Activated CD4-positive, alpha-beta T cell treated with anti-CD3 and anti-CD28 coated beads for 48 hours (primary cell): ENCODE results near the gene SLITRK6.
"Not testable (repeated sequence)": the region's sequence is repeated elsewhere in the genome, so short reads cannot be mapped to it uniquely, and the experiment has no call there.

Experiments used
- DNase-seq: peaks from one replicate; pipeline ENCODE4 v3.0.0-alpha.2; 2020

SLITRK6 gene, protein sequence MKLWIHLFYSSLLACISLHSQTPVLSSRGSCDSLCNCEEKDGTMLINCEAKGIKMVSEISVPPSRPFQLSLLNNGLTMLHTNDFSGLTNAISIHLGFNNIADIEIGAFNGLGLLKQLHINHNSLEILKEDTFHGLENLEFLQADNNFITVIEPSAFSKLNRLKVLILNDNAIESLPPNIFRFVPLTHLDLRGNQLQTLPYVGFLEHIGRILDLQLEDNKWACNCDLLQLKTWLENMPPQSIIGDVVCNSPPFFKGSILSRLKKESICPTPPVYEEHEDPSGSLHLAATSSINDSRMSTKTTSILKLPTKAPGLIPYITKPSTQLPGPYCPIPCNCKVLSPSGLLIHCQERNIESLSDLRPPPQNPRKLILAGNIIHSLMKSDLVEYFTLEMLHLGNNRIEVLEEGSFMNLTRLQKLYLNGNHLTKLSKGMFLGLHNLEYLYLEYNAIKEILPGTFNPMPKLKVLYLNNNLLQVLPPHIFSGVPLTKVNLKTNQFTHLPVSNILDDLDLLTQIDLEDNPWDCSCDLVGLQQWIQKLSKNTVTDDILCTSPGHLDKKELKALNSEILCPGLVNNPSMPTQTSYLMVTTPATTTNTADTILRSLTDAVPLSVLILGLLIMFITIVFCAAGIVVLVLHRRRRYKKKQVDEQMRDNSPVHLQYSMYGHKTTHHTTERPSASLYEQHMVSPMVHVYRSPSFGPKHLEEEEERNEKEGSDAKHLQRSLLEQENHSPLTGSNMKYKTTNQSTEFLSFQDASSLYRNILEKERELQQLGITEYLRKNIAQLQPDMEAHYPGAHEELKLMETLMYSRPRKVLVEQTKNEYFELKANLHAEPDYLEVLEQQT

DNA sequence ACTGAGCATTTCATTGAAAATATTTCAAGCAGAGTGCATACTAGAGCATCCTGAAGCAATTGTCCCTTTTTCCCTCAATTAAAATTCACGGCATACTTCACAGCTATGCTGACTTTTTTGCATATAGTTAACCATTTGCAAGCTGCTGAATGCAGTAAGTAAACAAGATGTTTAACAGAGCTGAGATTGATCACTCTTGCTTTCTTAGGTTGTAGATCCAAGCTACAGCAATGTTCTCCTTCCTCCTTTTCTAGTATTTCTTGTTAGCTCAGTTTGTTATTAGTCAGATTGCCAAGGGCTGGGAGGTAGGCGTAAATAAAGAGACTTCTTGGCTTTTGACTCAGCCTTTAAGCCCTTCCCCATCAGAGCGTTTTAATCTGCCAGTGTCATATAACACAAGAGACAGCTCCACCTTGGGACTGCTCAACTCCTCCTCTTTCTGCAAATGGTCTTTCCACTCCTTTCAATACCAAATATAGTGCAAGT, at the start of gene SLITRK6:
Gene SLITRK6 (minus strand): TSS at position 323 of the 486 bp plus-strand sequence. CDS start 2,911 bp downstream, outside the sequence.
- DNase-seq, result no peak

DNA sequence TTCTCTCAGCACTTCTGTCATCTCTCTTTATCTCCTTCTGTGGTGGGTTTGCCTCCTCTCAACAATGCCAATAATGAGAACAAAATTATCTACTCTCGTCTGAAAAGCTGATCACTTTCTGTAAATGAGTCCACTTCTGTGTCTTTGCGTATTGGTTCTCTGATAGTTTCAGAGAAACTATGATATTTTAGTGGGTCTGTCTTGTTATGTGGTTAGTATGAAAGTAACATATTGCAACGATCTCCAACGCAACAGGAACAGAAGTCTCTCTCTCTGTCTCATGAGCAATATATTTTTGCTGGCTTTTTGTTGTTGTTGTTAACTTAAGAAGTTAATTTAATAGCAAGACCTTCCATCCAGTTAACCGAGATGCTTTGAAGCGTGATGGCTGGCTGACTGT, 47.8 kb upstream of the SLITRK6 start:
- no peak for DNase-seq

DNA sequence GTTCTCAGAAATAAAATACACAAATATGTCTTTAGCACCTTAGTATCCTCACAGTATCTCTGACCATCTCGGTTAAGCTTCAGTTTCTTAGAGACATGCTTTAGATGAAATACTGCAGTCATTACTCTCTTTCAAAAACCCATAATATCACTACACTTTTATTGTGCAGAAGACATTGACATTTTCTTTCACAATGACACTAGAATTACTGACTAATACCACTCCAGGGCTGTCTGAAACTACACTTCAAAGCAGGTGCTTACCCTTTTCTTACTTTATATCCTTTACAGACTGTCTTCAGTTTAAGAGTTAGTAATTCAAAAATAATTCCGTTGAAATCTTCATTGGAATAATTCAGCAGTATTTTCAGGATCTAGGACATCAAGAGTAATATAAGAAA, 42.2 kb upstream of the SLITRK6 start:
- no peak for DNase-seq

DNA sequence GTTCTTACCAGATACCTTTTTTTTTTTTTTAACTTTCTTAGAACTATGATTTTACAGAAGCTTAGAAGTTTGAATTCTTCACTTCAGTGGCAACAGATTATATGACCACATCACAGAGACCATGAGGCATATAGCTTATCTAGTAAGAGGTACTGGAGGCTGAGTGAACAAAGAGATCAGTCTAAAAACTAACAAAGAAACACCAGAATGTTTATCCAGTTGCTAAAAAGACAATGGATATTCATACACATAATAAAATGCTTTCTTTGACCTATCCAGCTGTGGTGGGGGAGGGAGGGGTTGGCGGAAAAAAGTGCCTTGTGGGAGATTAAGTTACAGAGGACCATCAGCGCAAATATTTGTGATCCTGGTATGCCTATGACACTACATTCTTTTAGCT, 34.7 kb upstream of the SLITRK6 start:
- no peak for DNase-seq

DNA sequence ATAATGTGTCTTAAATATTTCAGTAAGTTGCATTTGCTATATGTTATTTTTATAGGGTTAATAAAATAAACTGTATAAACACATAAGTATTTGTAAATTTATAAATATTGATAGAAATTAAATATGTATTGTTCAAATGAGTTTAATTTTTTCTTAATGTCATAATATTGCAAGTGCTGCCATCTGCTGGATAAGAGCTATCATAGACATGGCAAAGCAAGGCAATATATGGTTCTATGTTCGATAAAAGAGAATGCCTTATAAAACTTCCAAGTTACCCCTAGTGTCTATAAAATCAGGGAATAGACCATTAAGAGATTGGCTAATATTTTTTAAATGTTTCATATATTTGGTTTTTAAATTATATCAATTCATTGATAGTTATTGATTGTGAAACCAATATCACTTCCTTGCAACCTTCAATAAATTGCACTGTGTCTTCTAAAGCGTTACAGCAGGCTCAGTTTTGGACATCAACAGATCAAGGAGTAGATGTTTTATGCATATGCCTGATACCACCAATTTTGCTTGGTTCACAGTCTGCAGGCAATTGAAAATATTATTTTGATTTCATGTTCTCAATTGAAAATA, 29.0 kb upstream of the SLITRK6 start:
- DNase-seq, result no peak

DNA sequence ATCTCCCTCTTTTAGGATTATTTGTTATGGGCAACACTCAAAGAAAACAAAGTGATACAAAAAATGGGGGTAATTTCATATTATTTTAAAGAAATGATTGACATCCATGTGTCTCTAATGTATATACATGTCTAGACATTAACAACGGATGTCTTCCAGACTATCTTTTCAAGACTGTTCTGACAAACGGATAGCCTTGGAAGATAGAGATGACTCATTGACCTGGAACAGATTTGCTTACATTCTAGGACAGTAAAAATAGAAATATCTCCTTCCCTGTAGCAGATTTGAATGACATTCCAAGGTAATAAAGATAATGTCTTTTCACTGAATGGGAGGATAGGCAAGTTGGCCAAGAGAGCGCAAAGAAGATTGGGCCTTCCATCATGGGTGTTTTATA, 26.2 kb upstream of the SLITRK6 start:
- no peak for DNase-seq

DNA sequence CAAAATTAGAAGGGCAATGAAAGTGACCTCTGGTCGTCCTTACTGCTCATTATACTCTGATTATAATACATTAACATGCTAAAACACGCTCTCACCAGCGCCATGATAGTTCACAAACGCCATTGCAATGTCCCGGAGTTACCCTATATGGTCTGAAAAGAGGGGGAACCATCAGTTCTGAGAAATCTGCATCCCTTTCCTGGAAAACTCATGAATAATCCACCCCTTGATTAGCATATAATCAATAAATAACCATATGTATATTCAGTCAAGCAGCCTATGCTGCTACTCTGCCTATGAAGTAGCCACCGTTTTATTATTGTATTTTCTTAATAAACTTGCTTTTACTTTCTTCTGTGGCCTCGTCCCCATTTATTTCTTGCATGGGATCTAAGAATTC, 24.6 kb upstream of the SLITRK6 start:
- no peak for DNase-seq

DNA sequence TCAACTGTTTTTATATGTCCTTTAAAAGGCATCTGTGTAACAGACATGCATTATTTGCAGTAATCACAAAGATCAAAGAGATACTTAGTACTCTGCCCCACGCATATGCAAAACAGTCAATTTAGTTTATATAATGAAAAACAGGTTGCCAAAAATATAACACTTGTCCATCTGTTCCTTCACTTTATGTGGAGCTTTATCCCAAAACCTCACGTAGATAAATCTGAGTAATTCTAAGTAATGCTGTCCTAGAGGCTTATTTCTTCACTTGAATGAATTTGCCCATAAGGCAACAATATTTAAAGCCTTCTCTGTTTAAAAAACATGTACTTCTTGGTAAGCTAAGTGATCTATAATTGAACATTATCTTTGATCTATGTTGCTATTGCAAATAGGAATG, 20.3 kb upstream of the SLITRK6 start:
- DNase-seq, result no peak

DNA sequence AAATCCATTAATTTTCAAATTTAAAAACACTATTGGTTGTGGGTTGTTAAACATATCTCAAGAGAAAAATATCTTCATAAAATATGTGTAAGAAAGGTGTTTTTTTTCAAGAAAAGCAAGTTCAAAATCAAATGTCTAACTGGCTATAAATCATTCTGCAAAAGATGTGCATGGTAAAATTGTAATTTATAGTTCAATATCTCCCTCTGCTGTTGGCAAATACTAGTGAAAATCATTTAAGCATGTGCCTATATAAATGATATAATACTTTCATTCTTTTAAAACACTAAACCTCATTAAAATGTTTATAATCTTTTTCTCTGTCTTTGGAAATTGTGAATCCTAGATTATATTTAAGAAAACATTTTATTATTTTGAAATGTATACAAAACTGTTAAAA, 17.2 kb upstream of the SLITRK6 start:
- DNase-seq, result no peak

DNA sequence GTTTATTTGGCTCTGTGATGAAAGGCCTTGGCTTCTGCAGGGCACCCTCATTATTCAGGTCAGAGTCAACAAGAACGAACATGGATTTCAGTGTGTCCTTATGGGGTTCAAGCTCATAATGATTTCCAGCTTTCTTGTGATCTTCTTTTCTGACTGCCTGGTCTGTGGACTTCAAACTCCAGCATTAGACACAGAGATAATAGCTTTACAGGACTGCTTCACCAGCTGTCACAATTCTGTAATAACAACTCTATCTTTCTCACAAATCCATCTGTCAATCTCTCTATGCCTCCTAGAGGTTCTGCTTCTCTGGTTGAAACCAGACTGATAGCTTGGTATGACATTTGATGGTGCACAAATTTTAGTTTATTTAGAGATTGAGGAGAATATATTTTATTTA, 13.1 kb upstream of the SLITRK6 start:
- DNase-seq, result no peak

DNA sequence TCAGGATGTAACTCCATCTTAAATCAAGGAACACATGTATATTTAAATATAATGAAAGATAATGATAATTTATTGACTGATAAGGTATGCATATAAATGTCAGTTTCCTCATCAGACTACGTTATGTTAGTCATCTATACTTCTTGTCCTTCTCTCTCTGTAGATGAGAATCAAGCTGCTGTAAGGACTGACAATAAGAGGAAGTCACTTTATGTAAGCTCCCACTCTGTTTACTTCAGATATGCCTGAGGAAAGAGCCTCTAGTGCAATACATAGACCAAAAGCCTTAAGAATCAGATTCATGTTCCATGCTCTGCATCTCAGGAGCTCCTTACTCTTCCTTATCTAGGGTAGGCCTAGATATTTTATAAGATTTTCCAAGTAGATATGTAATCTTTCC, 9.6 kb upstream of the SLITRK6 start:
- DNase-seq, result no peak

DNA sequence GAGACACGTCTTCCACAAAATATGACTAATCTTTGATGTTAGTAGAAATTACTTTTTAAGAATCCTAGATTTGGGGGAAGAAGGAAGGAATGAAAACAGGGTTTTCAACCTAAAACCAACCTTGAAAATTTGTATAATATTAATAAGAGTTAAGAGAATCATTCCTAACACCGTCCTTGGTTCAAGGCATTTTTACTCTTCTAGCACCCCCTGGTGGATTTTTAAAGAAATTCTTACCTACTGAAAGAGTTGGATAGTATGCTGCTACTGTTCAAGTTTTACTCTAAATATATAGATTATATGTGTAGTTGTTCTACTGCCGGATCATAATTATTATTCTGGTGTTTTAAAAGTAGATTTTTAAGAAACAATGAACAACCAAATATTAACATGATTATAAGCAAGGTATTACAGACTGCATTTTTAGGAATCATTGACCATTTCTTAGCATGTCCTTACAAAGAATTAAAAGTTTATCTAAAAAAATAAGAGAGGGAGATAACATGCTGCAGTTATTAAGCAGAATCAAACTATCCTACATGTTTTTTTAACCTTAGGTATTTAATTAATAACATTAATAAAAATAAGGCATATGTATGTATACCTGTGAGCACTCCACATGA, 7.4 kb upstream of the SLITRK6 start:
- no peak for DNase-seq

DNA sequence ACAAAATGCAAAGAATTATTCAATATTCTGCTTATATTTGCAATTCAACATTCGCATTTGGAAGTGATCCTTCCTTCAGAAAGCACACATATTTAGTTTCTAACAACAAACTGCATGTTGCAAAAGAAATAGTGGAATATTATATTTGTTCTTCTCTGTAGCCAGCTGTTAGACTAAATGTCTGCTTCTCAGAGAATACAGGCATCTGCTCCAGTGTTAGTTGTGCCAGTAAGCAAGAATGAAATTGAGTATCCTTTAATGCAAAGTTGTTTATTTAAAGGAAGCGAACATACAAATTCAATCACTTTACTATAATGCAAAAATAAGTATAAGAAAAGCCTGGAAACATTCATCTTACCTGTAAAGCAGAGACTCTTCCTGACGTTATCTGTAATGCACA, 663 bp downstream of the SLITRK6 start:
- no peak for DNase-seq

DNA sequence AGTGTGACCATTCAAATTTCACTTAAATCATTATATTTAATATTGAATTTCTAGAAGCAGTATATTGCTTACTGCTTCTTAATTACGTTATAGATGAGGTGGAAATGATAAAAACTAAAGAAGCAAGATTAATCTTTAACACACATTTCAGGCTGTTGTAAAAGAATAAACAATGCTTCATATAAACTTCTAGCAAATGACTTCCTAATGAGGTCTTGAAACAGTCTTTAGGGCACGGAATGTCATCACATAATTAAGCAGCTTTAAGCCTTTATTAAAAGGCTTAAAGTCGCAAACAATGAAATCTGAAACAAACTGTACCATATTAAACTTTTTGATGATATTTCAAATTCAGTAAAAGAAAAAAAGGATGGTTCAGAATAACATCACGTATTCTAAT, 1.9 kb downstream of the SLITRK6 start:
- no peak for DNase-seq

DNA sequence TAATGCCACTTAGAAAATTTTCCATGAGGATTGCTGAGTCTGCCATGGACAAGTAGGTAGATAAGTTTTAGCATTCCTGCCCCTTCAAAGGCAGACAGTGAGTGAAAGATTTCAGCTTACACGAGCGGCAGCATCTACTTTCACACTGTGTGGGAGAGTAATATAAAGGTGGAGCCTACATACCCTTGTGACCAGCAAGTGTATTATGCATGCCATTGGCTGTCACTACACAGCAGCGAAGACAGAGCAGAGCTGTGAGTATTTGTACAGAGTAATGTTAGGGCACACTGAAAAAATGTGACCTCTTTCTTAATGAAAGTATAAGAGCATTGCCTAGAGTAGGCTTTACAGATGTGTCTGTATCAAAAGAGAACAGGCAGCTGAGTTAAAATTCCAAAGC, 14.0 kb downstream of the SLITRK6 start:
- no peak for DNase-seq

DNA sequence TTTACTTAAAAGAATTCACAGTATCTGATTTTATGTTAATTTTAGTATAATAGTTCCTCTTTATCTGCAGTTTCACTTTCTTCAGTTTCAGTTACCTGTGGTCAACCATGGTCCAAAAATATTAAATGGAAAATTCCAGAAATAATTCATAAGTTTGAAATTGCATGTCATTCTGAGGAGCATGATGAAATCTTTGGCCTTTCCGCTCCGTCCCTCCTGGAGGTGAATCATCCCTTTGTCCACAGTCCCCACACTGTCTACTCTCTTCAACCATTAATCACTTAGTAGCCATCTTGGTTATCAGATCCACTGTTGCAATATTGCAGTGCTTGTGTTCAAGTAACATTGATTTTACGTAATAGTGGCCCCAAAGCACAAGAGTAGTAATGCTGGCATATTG, 26.9 kb downstream of the SLITRK6 start:
- DNase-seq, result no peak

DNA sequence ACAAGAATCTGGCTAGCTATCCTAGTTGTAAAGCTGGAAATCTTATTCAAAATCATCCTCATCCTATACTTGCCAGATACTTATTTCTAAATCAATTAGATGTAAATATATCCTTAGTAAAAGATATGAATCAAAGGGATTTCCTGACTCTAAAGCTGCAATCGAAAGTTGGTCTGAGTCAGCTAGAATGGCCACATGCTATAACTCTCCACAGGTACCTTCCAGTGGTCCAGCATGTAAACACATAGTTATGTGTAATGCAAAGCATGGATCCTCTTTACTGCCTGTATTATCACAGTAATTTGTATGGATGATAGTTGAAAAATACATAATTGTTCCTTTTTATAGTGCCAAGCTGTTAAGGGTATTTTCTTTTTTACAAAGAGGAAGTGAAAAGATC, 27.4 kb downstream of the SLITRK6 start:
- DNase-seq, result no peak

DNA sequence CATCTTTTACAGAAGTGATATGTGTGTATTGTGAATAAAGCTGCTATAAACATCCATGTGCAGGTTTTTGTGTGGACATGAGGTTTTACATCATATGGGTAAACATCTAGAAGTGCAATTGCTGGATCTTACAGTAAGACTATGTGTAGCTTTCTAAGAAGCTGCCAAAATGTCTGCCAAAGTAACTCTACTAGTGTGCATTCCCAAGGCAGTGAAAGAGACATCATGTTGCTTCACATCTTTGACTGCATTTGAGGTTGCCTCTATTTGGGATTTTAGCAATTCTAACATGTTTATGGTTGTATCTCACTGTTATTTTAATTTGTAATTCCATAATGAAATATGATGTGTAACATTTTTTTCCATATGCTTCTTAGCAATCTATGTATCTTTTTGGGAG, 30.3 kb downstream of the SLITRK6 start:
- no peak for DNase-seq

DNA sequence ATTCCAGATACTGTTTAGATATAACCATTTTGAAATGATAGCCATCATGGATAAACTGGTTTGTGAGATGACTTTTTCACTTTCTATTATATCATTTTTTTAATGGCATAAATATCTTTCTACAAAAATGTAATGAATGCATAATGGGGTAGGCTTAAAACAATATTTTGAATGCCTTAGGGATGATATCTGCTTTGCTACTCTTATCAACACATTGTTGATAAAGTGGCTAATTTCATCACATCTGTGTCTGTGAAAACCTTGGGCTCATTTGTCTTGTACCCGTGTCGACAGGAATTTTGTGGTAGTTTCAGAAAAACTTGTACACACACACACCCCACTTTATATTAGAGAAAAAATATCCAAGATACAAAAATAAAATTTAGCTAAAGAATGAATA, 44.1 kb downstream of the SLITRK6 start:
- DNase-seq, result no peak

DNA sequence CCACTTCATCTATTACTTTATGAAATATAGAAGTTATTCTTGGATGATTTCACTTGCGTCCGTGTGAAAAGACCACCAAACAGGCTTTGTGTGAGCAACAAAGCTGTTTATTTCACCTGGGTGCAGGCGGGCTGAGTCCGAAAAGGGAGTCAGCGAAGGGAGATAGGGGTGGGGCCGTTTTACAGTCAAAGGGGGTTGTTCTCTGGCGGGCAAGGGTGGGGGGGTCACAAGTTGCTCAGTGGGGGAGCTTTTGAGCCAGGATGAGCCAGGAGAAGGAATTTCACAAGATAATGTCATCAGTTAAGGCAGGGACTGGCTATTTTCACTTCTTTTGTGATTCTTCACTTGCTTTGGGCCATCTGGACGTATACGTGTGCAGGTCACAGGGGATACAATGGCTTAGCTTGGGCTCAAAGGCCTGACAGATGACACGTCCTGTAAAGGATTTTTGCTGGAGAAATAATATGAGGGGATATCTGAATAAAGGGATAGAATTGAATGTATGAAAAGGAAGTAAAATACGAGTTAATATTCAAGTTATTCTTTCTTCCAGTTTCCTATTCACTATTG, 55.9 kb downstream of the SLITRK6 start:
- DNase-seq, result not testable (repeated sequence)
